ENCODE results near the gene TXNDC12. TPM values are rescaled to one million over a fixed set of nuclear protein-coding genes. Genes with fewer than 3 reads are reported as not detected.
A peak's percentile ranks its signal among the peaks of the same experiment; 100 is the strongest.
"Not testable (repeated sequence)": the region's sequence is repeated elsewhere in the genome, so short reads cannot be mapped to it uniquely, and the experiment has no call there.

The TXNDC12 gene
- total RNA-seq, 2 donors from 2014 or later = 51.7 to 68.1 TPM

GRCh38 chr1:52056163-52056936 is 1.4 kb upstream of the TXNDC12 start, which contains the start of gene BTF3L4:
Gene BTF3L4 (plus strand): TSS chr1:52056295. CDS start chr1:52059848, 3,553 bp downstream.
- no peaks in the 10 kb centered on the region for H3K36me3 ChIP-seq
- H3K9me3 ChIP-seq = no peaks in the 10 kb centered on the region
- H3K4me1 ChIP-seq = peaks cover 10% of the 10 kb centered on the region
- intact Hi-C loops (cut with DNase I) = no loop called here
- peak within 1 kb of the TSS; percentile 86 to 97 for H3K9ac ChIP-seq (ENCODE audit: low read depth in 2 of 2, low read length in 2 of 2)
- no peaks in the 10 kb centered on the region for H3K27me3 ChIP-seq
- TF ChIP-seq CTCF (IDR thresholded peaks at IDR 0.05) = no peak
- H3K4me3 ChIP-seq = peak within 1 kb of the TSS; percentile 77
- peak; percentile 96 for DNase-seq
- peak within 1 kb of the TSS; percentile 92 for H3K27ac ChIP-seq

GRCh38 chr1:52055866-52056162 is 823 bp upstream of the TXNDC12 start:
- peak overlapping the region in 1 of 2 donors; percentile 97 for H3K9ac ChIP-seq (ENCODE audit: low read depth in 2 of 2, low read length in 2 of 2)
- H3K27ac ChIP-seq = peak overlapping the region; percentile 92
- H3K4me3 ChIP-seq = peak overlapping the region; percentile 77
- no peaks in the 10 kb centered on the region for H3K36me3 ChIP-seq
- no peak for DNase-seq
- H3K27me3 ChIP-seq = no peaks in the 10 kb centered on the region
- no peak for TF ChIP-seq CTCF (IDR thresholded peaks at IDR 0.05)
- intact Hi-C loops (cut with DNase I) = no loop called here
- peaks cover 10% of the 10 kb centered on the region for H3K4me1 ChIP-seq
- H3K9me3 ChIP-seq = no peaks in the 10 kb centered on the region

GRCh38 chr1:52054496-52055065 is 410 bp downstream of the TXNDC12 start:
- H3K4me1 ChIP-seq = peaks cover 10% of the 10 kb centered on the region
- H3K36me3 ChIP-seq = no peaks in the 10 kb centered on the region
- H3K27me3 ChIP-seq = no peaks in the 10 kb centered on the region
- no peak for TF ChIP-seq CTCF (IDR thresholded peaks at IDR 0.05)
- H3K4me3 ChIP-seq = peak overlapping the region; percentile 77
- H3K27ac ChIP-seq = peak overlapping the region; percentile 92
- intact Hi-C loops (cut with DNase I) = no loop called here
- DNase-seq = no peak
- H3K9ac ChIP-seq (ENCODE audit: low read depth in 2 of 2, low read length in 2 of 2) = peak overlapping the region; percentile 80 to 97
- H3K9me3 ChIP-seq = no peaks in the 10 kb centered on the region

- no peak overlapping the region for H3K27ac ChIP-seq
- DNase-seq = no peak
- H3K36me3 ChIP-seq = no peaks in the 10 kb centered on the region
- H3K9me3 ChIP-seq = no peaks in the 10 kb centered on the region
- peaks cover 10% of the 10 kb centered on the region for H3K4me1 ChIP-seq
- intact Hi-C loops (cut with DNase I) = no loop called here
- TF ChIP-seq CTCF (IDR thresholded peaks at IDR 0.05) = no peak
- no peak overlapping the region for H3K4me3 ChIP-seq
- H3K9ac ChIP-seq (ENCODE audit: low read depth in 2 of 2, low read length in 2 of 2) = peak overlapping the region in 1 of 2 donors; percentile 97
- no peaks in the 10 kb centered on the region for H3K27me3 ChIP-seq
Measured at GRCh38 chr1:52053862-52054261, 1.1 kb downstream of the TXNDC12 start.

- H3K9ac ChIP-seq (ENCODE audit: low read depth in 2 of 2, low read length in 2 of 2); H3K4me1 ChIP-seq; H3K27me3 ChIP-seq; H3K36me3 ChIP-seq; intact Hi-C loops (cut with DNase I); H3K4me3 ChIP-seq; DNase-seq; H3K9me3 ChIP-seq; H3K27ac ChIP-seq: not testable (repeated sequence)
Measured at GRCh38 chr1:52049337-52049736, 5.7 kb downstream of the TXNDC12 start.

GRCh38 chr1:52045666-52046195 is 9.3 kb downstream of the TXNDC12 start:
- H3K9me3 ChIP-seq; DNase-seq; H3K27ac ChIP-seq; intact Hi-C loops (cut with DNase I); H3K27me3 ChIP-seq; H3K9ac ChIP-seq (ENCODE audit: low read depth in 2 of 2, low read length in 2 of 2); H3K36me3 ChIP-seq; H3K4me3 ChIP-seq; H3K4me1 ChIP-seq: not testable (repeated sequence)
